Left forelimb (tissue), 1 donor: ENCODE data around the gene FHIT.
"Not testable (repeated sequence)": the region's sequence is repeated elsewhere in the genome, so short reads cannot be mapped to it uniquely, and the experiment has no call there.

ENCODE experiments used
- DNase-seq: peaks from one replicate; pipeline ENCODE4 v3.0.0-alpha.2; 2018; ENCODE audit warnings: low spot score

The FHIT gene

DNA sequence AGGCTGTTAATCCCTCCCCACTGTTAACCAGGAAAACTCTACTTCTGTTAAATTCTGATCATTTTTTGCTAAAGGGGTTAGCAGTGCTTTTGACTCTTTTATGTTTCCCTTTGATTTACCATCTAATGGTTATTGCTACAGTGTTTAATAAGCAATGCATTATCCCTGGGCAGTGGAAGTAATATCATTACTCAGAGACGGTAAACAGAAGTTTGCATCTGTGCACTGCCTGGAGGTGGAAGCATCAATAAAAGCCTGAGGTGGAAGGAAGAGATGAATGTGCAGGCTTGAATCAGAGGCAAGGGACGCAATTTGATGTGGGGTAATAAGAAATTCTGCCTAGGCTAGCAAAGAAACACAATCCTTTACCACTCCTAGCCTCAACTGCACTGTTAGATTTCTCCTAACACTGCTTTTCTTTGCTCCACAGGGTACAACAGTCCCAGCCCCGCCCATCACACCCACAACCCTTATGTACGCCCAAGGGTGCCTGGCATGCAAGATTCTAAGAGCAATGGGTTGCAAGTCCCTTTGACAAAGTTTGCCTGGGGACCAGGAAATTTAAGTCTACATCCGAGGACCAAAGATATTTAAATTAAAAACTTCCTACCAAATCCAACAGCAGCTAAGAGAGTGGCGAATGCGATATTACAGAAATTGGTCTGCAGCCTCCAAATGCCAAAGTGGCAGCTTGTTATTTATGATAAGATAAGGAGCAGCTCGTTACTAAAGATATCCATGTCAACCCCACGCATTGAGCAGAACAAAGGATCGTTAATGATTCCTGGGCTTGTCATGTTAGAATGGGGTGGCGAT, 261.4 kb downstream of the FHIT start:
- no peak for DNase-seq

DNA sequence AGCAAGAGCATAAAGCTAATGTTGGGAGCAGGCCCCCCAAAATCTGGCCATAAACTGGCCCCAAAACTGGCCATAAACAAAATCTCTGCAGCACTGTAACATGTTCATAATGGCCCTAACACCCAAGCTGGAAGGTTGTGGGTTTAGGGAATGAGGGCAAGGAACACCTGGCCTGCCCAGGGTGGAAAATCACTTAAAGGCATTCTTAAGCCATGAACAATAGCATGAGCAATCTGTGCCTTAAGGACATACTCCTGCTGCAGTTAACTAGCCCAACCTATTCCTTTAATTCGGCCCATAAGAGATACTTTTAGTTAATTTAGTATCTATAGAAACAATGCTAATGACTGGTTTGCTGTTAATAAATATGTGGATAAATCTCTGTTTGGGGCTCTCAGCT, 264.1 kb downstream of the FHIT start:
- not testable (repeated sequence) for DNase-seq

DNA sequence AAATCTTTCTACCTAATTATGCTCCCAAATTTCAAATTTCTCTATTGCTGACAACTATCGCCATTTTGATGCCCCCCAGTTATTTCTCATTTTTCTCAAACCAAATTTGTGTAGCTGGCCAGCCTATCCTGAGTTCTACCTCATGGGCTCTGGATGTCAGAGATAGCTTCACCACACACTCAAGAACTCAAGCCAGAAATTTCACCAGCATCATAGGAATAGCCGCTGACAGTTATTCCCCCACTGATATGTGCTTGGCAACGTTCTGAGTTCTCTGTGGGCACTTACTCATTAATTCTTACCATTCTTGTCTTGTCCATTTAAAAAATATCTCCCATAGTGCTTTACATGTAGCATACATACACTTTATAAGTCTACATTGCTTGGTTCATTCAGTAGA, 264.7 kb downstream of the FHIT start:
- DNase-seq, result no peak

DNA sequence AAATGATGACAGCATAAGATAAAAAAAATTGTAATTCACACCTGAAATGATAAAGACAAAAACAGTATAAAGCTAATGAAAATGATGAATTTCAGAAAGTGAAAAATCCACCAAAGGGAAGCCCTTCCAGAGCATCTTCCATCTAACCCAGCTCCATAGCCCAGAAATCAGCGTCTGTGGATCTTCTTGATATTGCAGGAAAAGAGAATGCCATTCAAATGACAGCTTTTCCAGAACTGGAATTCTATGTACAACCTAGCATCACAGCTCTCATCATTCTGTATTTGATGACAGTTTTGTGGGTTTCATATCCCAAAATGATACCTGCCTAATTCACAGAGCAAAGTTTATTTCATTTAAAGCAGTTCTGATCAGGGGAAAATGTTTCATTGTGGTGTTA, 267.3 kb downstream of the FHIT start:
- DNase-seq, result no peak

DNA sequence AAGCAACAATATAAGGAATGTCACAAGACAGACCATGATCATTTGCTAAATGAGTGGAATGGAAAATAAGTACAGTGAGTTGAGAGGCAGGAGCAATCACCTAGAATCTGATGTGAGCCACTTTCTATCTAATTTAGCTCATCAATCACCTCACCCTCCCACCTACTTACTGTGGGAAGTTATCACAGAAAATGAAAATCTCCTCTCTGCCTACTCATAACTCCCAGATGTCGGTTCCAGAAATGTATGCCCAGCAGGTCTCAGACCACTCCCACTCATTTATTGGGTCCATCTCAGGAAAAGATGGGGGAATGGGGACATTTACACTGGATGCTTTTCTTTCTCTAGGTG, 270.9 kb downstream of the FHIT start:
- DNase-seq, result no peak

DNA sequence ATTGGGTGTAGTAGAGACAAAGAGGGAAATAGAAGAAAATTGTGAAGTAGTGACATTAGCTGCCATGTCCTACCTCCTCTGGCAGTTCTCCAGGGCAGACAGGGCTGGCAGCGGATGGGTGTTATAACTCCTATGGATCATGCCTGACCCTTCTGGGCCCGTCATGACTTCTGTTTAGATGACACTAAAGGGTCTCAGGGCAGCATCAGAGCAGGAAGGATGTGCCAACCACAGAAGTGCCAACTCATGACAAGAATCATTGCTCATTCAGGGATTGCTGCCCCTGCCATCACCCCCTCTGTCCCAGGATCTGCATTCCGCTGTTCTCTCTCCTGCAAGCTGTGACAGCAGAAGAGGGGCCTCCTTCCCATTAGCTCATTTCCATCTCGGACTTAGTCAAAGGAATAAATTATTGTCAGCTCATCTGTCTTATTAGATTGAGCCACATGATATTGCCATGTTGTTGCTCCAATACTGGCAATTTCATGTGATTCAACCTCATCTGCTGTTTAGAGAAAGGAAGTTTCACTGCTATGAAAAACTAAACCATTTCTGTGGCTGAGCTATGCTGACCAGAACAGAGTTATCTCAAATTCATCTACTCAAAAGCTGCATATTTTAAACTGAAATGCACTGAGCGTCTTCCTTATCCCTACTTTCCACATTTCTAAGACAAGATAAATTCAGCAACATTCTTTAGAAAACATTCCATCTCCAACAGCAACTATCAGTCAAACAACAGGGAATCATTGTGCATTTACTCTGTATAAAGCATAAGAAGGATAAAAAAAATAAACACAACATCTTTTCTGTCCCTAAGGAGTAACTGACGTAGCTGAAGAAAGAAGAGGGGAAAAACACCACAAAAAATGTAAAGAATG, 271.6 kb downstream of the FHIT start:
- no peak for DNase-seq

DNA sequence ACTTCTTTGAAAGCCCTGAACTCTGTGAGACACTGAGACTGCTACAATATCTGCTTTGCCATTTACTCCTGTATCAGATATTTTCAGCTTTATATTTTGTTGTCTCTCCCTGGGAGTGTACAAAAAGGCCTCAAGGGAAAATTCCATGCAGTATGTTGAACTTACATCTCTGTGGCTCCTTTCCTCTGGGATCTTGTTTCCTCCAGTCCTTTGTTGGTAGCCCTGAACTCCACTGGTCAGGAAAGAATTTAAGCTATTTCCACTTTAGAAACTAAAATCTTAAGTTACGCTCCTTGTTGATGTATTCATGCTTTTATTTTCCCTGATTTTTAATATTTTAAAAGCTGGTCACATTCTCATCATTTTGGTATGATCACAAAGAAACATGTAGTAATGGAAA, 277.9 kb downstream of the FHIT start:
- no peak for DNase-seq

DNA sequence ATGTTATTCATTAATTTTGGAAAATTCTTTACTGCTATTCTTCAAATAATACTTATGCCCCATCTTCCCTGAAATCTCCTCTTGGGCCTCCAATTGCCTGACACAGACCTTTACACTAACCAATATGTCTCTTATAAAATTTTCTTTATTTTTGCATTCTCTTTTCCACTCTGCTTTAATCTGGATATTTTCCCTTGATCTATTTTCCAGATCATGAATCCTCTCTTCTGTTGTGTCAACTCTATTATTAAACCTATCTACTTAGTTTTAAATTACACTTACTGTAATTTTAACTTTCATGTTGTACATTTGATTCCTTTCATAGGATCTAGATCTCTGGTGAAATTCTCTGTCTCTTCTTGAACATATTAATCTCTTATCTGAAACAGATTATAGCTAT, 278.7 kb downstream of the FHIT start:
- no peak for DNase-seq

DNA sequence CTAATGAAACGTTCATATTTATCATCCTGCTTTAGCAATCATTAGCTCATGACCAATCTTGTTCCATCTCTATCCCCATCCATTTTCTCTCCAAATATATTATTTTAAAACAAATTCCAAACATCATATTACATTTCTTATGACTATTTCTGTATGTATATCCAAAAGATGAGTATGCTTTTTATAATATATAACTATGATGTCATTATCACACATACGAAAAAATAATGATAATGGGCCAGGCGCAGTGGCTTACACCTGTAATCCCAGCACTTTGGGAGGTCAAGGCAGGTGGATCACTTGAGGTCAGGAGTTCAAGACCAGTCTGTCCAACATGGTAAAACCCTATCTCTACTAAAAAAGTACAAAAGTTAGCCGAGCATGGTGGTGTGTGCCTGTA, 280.4 kb downstream of the FHIT start:
- DNase-seq, result no peak

DNA sequence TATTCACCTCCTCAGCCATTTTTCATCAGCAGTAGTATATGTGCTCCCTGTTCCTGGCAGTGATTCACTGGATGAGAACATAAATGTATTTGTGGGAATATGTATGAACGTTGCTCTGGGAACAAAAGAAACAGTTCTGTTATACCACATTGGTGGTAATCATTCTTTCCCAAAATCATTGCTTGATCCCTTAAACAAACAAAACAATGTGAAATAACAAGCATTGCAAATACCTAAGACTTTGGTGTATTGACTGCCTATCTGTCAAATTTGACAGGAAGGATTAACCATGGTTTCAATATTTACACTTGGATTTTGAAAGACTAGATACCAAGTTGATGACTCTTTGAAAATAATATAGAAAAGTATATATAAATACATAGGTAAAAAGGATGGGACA, 284.1 kb downstream of the FHIT start:
- DNase-seq, result no peak

DNA sequence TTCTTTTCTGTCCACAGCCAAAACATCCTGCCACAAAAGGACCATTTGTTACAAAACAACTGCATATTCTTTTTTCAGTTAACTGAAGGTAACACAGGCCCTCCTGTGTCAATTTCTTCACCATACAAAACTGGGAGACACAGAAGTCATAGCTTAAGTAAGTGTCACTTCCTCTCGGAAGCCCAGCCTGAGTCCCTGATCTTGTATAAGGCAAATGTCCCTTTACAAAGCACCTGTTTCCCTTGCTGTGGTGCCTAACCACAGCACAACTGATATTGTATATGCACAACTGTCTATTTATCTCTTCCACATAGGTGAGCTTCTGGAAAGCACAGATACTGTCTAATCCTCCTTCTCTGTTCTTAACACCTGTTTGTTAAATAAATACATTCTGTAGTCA, 293.7 kb downstream of the FHIT start:
- no peak for DNase-seq

DNA sequence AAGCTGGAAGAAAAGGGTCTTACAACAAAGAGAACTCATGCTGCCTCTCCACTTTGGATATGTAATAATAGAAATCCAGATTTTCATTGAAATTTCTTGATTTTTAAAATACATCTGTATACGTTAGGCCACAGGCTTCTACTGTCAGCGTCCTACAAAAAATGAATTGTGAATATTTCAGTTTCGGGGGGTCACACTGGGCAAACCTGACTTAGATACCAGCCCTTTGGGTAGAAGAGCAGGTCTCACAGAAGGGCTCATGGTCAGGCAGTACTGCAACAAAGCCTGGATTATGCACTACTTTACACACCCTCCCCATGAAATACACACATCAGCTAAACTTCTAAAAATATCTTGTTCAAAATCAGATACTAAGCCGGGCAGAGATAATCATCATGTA, 294.5 kb downstream of the FHIT start:
- DNase-seq, result no peak

DNA sequence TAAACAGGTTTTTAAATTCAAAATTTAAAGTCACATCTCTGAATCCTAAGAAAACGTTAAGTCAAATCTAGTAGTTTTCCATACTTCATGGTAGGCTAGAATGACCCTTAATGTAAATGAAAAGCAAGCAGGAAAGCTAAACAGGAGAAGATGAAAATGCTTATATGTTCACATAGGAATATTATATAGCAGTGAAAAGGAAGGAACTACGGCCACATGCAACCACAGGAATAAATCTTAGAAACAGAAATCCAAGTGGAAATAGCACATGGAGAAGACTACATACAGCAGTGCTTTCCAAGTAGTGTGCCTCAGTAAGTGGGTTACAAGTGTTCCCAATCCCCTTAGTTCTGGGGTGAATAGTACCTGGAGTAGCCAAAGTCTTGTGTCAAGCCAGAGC, 296.2 kb downstream of the FHIT start:
- no peak for DNase-seq

DNA sequence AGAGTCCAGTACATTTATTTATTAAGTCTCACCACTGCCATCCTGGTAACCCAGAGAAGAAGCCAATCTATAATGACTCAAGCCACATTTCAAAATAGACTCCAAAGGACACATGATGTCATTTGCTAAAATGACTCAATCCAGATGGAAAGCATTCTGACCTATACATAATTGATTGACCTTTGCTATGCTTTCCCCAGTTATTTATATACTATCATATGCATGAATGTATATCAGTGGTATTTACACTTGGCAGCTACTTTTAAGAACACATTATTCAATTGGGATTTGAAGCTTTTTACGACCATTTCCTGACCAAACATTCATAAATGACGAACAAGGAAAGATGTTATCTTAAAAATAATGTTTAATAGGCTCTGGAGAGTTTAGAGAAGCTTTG, 297.2 kb downstream of the FHIT start:
- DNase-seq, result no peak

DNA sequence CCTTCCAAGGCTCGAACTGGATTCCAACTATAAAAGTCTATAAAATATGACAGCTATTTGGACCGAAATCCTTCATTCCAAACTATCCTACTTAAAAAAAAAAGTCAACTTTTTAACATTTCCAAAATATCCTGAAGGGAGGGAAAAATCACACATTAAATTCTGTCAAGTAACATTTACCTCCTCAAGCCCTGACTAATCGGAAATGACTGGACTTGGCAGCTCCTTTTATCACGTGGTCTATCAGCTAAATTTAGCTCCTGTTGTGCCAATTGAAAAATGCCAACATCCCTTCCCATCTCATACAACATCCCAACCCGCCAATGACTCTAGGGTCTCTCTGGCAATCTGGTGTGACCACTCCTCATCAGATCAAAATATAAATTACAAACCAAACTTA, 297.9 kb downstream of the FHIT start:
- peak; percentile 64 for DNase-seq

DNA sequence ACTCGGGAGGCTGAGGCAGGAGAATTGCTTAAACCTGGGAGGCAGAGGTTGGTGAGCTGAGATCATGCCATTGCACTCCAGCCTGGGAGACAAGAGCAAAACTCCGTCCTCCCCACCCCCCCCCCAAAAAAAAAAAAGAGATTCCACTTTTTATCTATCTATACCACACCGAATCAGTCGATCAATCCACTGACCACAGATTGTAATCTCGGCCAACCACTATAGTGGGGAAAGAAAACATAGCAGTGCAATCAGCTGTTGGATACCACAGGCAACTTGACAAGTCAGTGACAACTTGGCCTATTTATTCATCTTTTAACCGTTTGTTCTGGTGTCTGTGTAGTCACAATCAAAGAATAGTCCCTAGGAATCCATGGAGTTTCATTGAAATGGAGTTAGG, 299.2 kb downstream of the FHIT start:
- DNase-seq, result no peak

DNA sequence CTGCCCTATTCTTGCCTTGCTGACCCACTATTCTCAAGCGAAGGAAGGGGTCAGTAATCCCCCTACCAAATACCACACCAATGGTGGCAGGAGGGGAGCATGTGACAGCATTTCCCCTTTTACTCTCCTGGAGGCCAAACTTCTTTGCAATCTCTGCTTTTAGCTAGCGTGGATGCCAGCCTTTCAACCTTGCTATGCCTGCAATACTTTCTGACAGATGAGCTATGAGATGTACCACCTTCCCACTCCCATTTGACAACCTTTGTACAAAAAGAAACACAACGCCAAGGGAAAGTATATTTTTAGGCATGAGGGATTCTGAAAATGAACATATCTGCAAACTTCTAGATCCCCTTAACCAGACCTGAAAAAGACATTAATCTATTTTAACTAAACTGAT, 302.1 kb downstream of the FHIT start:
- no peak for DNase-seq

DNA sequence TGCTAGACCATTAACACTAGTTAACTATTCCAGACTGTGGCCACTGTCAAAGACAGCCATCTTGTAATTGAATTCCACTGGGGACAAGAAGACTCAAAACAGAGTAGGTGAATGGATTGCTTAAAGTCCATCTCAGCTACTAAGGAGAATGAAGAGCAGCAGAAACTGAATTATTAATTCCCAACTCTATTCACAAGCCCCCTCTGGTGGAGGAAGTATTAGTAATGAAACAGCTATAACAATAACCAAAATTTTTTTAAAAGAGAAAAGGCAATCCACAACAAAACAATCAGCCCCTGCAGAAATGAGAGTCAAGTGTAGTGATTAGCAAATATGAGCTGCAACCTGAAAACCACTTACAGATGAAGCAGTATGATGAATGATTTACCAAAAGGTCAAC, 302.8 kb downstream of the FHIT start:
- DNase-seq, result no peak

DNA sequence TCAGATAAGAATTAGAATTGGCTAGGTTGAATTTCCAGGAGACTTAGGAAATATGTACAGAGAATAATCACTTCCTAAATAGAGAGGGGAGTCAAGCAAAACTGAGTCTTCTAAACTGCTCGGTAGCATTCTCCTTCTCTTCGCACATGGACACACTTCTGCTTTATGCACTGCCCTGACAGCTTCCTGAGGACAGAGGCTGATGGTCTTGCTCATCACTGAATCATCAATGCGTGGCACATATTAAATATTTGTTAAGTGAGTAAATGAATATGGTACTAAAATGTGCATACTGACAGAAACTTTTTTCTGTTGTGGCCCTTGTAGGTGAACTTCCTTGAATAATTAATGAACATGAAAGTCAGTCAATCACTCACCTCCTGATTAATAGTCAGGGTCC, 315.5 kb downstream of the FHIT start:
- DNase-seq, result no peak

DNA sequence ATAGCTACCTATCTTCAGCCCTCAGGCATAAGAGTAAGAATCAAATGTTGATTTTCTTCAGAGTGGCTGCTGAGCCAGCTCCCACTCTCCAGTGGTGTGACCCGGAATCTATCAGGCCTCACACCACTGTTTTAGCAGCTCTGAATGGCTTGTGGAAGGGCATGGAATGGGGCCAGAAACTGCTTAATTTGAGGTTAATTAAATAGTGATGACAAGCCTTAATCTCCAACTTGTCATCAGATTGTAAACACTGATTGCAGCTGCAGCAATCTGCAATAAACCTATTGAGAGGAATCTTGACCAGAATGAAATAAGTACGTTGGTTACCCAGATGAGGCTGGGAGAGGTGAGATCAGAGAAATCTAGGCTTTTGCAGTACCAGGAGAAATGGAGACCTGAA, 317.4 kb downstream of the FHIT start:
- DNase-seq, result no peak

DNA sequence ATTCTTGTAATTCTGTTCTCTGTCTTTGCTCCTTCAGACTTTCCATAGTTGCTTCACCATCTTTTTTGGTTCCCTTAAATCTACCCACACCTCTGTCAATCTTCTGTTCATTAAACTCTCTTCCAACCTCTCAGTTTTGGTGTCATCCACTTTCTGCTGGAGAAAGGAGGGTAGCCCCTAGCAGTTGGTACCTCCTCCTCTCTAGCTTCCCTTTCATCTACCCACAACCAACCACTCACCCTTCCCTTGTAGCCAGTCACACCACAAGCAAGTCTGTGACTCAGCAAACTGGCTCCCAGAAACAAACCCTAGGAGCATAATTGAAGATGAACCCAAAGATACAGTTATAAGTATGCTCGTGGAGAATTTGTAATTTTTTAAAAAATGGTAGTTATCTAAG, 318.6 kb downstream of the FHIT start:
- DNase-seq, result no peak

DNA sequence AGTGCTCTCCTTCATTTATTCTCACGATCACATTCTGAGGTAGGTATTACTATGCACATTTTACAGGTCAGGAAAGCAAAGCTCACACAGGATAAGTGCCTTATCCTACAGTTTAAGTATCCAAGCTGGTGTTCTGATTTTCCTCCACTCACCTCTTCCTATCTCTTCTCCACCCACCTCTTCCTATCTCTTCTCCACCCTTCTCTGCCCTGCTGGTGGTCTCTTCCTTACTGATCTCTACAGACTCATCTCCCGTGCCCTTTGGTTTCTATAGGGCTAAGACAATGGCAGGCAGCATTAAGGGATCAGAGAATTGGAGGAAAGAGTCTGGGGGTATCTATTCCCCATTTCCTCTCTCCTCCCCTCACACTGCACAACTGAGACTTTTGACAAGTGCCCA, 319.1 kb downstream of the FHIT start:
- DNase-seq, result no peak

DNA sequence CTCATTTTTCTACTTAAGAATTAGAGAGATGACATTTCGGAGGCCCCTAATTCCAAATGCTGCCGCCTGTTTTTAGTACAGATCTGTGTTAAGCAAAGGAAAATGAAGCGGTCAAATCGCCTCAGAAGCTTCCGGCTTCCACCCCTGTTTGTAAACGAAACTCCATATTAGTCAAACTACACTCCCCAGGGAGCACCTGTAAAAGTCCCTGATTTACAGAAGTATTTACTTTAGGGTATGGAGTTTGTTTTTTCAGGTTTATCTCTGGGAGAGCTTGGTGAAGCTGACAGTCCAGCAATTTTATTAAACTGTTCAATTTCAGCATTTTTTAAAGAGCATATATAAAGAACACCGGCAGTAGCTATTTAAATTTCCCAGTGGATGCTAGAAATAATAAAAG, 319.8 kb downstream of the FHIT start:
- no peak for DNase-seq

DNA sequence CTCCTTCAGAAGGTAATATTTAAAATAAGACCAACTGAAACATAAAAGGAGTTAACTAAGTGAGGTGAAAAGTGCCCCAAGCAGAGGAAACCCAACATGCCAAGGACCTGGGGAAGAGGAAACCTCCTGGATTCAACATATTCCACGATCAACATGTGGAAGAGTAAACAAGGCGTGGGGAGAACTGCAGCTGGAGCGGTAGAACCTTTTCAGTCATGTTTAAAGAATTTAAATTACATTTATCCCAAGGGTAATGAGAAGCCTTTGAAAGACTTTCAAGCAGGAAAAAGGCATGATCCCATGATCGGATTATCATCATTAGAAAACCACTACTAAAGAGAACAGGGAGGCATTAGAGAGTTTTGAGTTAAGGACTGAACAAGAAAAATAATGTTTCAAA, 330.7 kb downstream of the FHIT start:
- no peak for DNase-seq
